ENCODE measurements around the gene MAGI2. TPM values are rescaled to one million over a fixed set of nuclear protein-coding genes. Genes with fewer than 3 reads are reported as not detected.
"Not testable (repeated sequence)": the region's sequence is repeated elsewhere in the genome, so short reads cannot be mapped to it uniquely, and the experiment has no call there.

Gene MAGI2
- polyA plus RNA-seq, 1 experiment, result 0.81 TPM

DNA sequence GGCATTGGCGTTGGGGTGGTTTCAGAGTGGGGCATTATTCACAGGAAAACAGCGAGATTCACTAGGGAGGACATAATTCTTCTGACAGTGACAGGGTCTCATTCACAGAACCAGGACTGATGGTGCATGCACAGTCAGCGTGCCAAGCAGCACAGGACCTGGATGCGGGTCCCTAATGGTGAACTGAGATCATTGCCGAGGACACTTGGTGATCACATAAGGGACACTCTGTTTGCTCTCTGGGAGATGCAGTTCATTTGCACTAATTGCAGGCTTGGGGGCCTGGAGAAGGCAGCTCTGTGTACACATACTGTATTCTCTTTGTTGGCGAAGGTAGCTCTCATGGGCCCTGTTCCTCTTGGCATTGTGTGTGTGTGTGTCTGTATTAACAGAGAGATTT lies 938.8 kb downstream of the MAGI2 start:
- no peaks in the 10 kb centered on the region for H3K27me3 ChIP-seq (ENCODE audit: control insufficient read depth, insufficient read depth, low read length)
- TF ChIP-seq, protein P1, sequence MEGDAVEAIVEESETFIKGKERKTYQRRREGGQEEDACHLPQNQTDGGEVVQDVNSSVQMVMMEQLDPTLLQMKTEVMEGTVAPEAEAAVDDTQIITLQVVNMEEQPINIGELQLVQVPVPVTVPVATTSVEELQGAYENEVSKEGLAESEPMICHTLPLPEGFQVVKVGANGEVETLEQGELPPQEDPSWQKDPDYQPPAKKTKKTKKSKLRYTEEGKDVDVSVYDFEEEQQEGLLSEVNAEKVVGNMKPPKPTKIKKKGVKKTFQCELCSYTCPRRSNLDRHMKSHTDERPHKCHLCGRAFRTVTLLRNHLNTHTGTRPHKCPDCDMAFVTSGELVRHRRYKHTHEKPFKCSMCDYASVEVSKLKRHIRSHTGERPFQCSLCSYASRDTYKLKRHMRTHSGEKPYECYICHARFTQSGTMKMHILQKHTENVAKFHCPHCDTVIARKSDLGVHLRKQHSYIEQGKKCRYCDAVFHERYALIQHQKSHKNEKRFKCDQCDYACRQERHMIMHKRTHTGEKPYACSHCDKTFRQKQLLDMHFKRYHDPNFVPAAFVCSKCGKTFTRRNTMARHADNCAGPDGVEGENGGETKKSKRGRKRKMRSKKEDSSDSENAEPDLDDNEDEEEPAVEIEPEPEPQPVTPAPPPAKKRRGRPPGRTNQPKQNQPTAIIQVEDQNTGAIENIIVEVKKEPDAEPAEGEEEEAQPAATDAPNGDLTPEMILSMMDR (IDR thresholded peaks at IDR 0.05; ENCODE audit: insufficient read depth, low read depth, low read length), result no peak
- DNase-seq (ENCODE audit: low read depth), result no peak
- H3K36me3 ChIP-seq (ENCODE audit: control insufficient read depth, insufficient read depth, low read length), result no peaks in the 10 kb centered on the region
- CTCF ChIA-PET, result interaction anchor here (0.7 kb wide), 1 partner anchor 326 kb away, joined by 3 read pairs; no protein-coding TSS in a partner anchor
- POLR2A ChIA-PET, result no interaction called here
- H3K4me3 ChIP-seq (ENCODE audit: low read depth, low read length), result no peak overlapping the region

GRCh38 chr7:78510580-78511188 lies 942.8 kb downstream of the MAGI2 start:
- POLR2A ChIA-PET, result interaction anchor here (0.6 kb wide), 1 partner anchor 344 kb away, joined by 4 read pairs; no protein-coding TSS in a partner anchor
- no peak overlapping the region for H3K4me3 ChIP-seq (ENCODE audit: low read depth, low read length)
- no peaks in the 10 kb centered on the region; the same call in 1 of the 2 replicates for H3K27me3 ChIP-seq (ENCODE audit: control insufficient read depth, insufficient read depth, low read length)
- H3K36me3 ChIP-seq (ENCODE audit: control insufficient read depth, insufficient read depth, low read length), result no peaks in the 10 kb centered on the region
- TF ChIP-seq, protein P1 (IDR thresholded peaks at IDR 0.05; ENCODE audit: insufficient read depth, low read depth, low read length), result peak; percentile 89
- CTCF ChIA-PET, result interaction anchor here (0.6 to 2.8 kb wide), 15 partner anchors 9 to 1536 kb away, joined by 3 to 14 read pairs (median 3); no protein-coding TSS in a partner anchor
- DNase-seq (ENCODE audit: low read depth), result no peak

- H3K36me3 ChIP-seq (ENCODE audit: control insufficient read depth, insufficient read depth, low read length); H3K4me3 ChIP-seq (ENCODE audit: low read depth, low read length); DNase-seq (ENCODE audit: low read depth); POLR2A ChIA-PET; CTCF ChIA-PET; H3K27me3 ChIP-seq (ENCODE audit: control insufficient read depth, insufficient read depth, low read length): not testable (repeated sequence)
Observed at GRCh38 chr7:78503301-78503700, 950.2 kb downstream of the MAGI2 start.

- Histone ChIP-seq H3K36me3 (ENCODE audit: control insufficient read depth, insufficient read depth, low read length) (no peaks in the 10 kb centered on the region), H3K27me3 (ENCODE audit: control insufficient read depth, insufficient read depth, low read length) (no peaks in the 10 kb centered on the region), H3K4me3 (ENCODE audit: low read depth, low read length) (no peak overlapping the region)
- no peak for DNase-seq (ENCODE audit: low read depth)
- TF ChIP-seq, protein P1 (IDR thresholded peaks at IDR 0.05; ENCODE audit: insufficient read depth, low read depth, low read length), result no peak
- CTCF ChIA-PET, result interaction anchor here (0.9 kb wide), 1 partner anchor 767 kb away, joined by 3 read pairs; no protein-coding TSS in a partner anchor
- POLR2A ChIA-PET, result no interaction called here
Observed at GRCh38 chr7:78501064-78501463, 952.4 kb downstream of the MAGI2 start.

DNA sequence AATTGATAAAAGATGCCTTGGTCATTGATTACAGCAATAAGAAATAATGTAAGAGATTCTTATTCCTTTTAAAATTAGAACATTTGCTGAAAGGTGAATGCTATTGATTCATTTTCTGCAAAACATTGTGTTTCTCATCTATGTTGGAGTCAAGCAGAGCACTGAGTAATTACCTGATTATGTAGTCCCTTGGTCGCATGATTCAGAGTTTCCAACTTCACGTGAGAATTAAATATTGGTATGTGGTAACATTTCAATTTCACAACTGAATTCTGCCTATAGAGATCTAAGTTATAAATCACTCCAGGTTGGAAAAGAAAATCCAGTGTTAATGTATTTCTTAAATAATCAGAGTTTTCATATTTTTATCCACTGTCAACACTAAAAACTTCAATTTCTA lies 953.5 kb downstream of the MAGI2 start:
- TF ChIP-seq, protein P1 (IDR thresholded peaks at IDR 0.05; ENCODE audit: insufficient read depth, low read depth, low read length), result no peak
- no peak for DNase-seq (ENCODE audit: low read depth)
- Histone ChIP-seq H3K27me3 (ENCODE audit: control insufficient read depth, insufficient read depth, low read length) (no peaks in the 10 kb centered on the region), H3K4me3 (ENCODE audit: low read depth, low read length) (no peak overlapping the region), H3K36me3 (ENCODE audit: control insufficient read depth, insufficient read depth, low read length) (no peaks in the 10 kb centered on the region)
- ChIA-PET CTCF (no interaction called here), POLR2A (no interaction called here)

GRCh38 chr7:78499283-78499682 lies 954.2 kb downstream of the MAGI2 start:
- Histone ChIP-seq H3K27me3 (ENCODE audit: control insufficient read depth, insufficient read depth, low read length) (no peaks in the 10 kb centered on the region), H3K36me3 (ENCODE audit: control insufficient read depth, insufficient read depth, low read length) (no peaks in the 10 kb centered on the region), H3K4me3 (ENCODE audit: low read depth, low read length) (no peak overlapping the region)
- ChIA-PET POLR2A (interaction anchor here (0.6 kb wide), 1 partner anchor 423 kb away, joined by 4 read pairs; no protein-coding TSS in a partner anchor), CTCF (no interaction called here)
- TF ChIP-seq, protein P1 (IDR thresholded peaks at IDR 0.05; ENCODE audit: insufficient read depth, low read depth, low read length), result no peak
- DNase-seq (ENCODE audit: low read depth), result no peak

Measured in BJ (cell line).